SW480 (cell line): ENCODE data around the gene UCK2.

Experiments used
- DNase-seq: peaks from one replicate; pipeline ENCODE4 v3.0.0-alpha.2; 2016; ENCODE audit warnings: low spot score

The UCK2 gene

GRCh38 chr1:165879946-165880345 lies 52.5 kb downstream of the UCK2 start:
- no peak for DNase-seq

- DNase-seq = no peak
Measured at GRCh38 chr1:165880993-165881392, 53.6 kb downstream of the UCK2 start.

- no peak for DNase-seq
Measured at GRCh38 chr1:165882168-165882837, 54.9 kb downstream of the UCK2 start.

- DNase-seq = no peak
Measured at GRCh38 chr1:165883056-165883455, 55.6 kb downstream of the UCK2 start.

GRCh38 chr1:165884009-165884689 lies 56.7 kb downstream of the UCK2 start:
- DNase-seq = no peak

- no peak for DNase-seq
Measured at GRCh38 chr1:165884690-165885304, 57.4 kb downstream of the UCK2 start.

GRCh38 chr1:165885305-165885694 lies 57.9 kb downstream of the UCK2 start:
- DNase-seq = no peak

- DNase-seq = no peak
Measured at GRCh38 chr1:165886193-165886592, 58.8 kb downstream of the UCK2 start.

- DNase-seq = no peak
Measured at GRCh38 chr1:165886983-165887382, 59.6 kb downstream of the UCK2 start.

GRCh38 chr1:165887877-165888551 lies 60.6 kb downstream of the UCK2 start:
- DNase-seq = no peak

- no peak for DNase-seq
Measured at GRCh38 chr1:165888552-165888920, 61.1 kb downstream of the UCK2 start.

- no peak for DNase-seq
Measured at GRCh38 chr1:165890684-165891083, 63.3 kb downstream of the UCK2 start.

- no peak for DNase-seq
Measured at GRCh38 chr1:165891111-165891860, 63.9 kb downstream of the UCK2 start.

- no peak for DNase-seq
Measured at GRCh38 chr1:165892935-165893334, 65.5 kb downstream of the UCK2 start.

- no peak for DNase-seq
Measured at GRCh38 chr1:165893507-165893906, 66.1 kb downstream of the UCK2 start.

GRCh38 chr1:165894591-165894990 lies 67.2 kb downstream of the UCK2 start:
- DNase-seq = no peak

- no peak for DNase-seq
Measured at GRCh38 chr1:165895451-165895871, 68.0 kb downstream of the UCK2 start.

GRCh38 chr1:165896277-165896676 lies 68.9 kb downstream of the UCK2 start:
- DNase-seq = no peak

- DNase-seq = no peak
Measured at GRCh38 chr1:165897326-165898303, 70.2 kb downstream of the UCK2 start.

GRCh38 chr1:165898837-165899236 lies 71.4 kb downstream of the UCK2 start:
- peak; percentile 32 for DNase-seq

- DNase-seq = no peak
Measured at GRCh38 chr1:165899461-165899941, 72.1 kb downstream of the UCK2 start.
